ACC112 (cell line): ENCODE measurements around the gene FASN.
A peak's percentile ranks its signal among the peaks of the same experiment; 100 is the strongest.

ENCODE experiments used
- H2AFZ ChIP-seq: fragments of 200-600 bp; sonication (generic); one replicate; pipeline ENCODE4 v1.6.0; 2017; ENCODE audit warnings: antibody characterized with exemption, low read length; ENCODE audit not compliant: unreplicated experiment
- H3K27ac ChIP-seq: fragments of 200-600 bp; sonication (generic); 2 replicates; pipeline ENCODE4 v1.5.1; 2014; ENCODE audit warnings: low read depth, mild to moderate bottlenecking, antibody characterized with exemption, low read length, moderate library complexity
- H3K27me3 ChIP-seq: fragments of 200-600 bp; sonication (generic); 2 replicates; pipeline ENCODE4 v1.6.1; 2014; ENCODE audit warnings: mild to moderate bottlenecking, antibody characterized with exemption, low read length, moderate library complexity, mixed read lengths; ENCODE audit not compliant: insufficient read depth
- H3K36me3 ChIP-seq: fragments of 200-600 bp; sonication (generic); 2 replicates; pipeline ENCODE4 v1.6.1; 2016; ENCODE audit warnings: mild to moderate bottlenecking, antibody characterized with exemption, low read length, moderate library complexity, mixed read lengths; ENCODE audit not compliant: insufficient read depth
- H3K4me1 ChIP-seq: fragments of 200-600 bp; sonication (generic); one replicate; pipeline ENCODE4 v1.6.1; 2016; ENCODE audit warnings: low read length, mixed read lengths; ENCODE audit not compliant: insufficient read depth, unreplicated experiment, control insufficient read depth
- H3K4me3 ChIP-seq: fragments of 200-600 bp; sonication (generic); 2 replicates; pipeline ENCODE4 v1.5.1; 2014; ENCODE audit warnings: mild to moderate bottlenecking, low read depth, low read length
- H3K79me2 ChIP-seq: fragments of 200-600 bp; sonication (generic); one replicate; pipeline ENCODE4 v1.6.0; 2016; ENCODE audit warnings: low read length; ENCODE audit not compliant: control insufficient read depth, unreplicated experiment, insufficient read depth

Gene FASN

DNA sequence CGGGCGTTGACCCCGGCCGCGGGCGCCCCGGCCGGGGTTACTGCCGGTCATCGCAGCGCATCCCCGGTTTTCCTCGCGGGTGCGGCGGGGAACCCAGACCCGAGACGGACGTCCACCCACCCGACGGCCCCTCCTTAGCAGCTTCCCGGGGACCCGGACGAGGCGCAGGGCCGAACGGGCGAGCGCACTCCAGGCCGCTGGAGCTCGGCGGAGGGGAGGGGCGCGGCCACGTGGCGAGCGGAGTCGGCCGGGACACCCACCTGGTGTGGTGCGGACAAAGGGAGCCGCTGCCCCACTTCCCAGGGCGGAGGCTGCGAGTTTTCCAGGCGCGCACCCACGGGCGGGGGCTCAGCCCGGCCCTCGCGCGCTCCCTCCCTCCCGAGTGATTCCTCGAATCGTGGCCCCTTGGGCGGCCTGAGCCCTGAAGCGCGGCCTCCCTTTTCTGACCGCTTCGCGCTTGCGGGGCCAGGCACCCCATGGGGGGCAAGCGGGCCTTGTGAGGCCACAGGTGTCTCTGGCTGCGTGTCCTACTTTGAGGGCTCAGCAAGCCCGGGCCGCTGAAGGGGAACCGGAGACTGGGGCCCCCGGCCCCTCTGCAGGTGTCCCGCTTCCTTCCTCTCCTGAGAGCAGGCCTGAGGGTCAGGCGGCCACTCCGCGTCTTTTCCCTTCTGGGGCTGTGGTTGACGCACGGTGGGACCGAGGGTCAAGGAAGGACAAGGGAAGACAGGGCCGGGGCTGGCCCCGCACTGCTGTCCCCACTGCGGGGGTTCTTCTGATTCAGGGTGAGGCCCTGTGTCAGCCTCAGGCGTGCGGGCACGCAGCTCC is 1.1 kb upstream of the FASN start:
- Histone ChIP-seq H3K4me1 (peaks cover 16% of the 10 kb centered on the region), H3K27me3 (no peaks in the 10 kb centered on the region), H3K79me2 (peaks cover 23% of the 10 kb centered on the region), H3K4me3 (peak overlapping the region; percentile 83), H2AFZ (no peak overlapping the region), H3K36me3 (peaks cover 5% of the 10 kb centered on the region; the same call in 1 of the 2 replicates), H3K27ac (peak overlapping the region; percentile 56)

- H3K36me3 ChIP-seq: peaks cover 8% of the 10 kb centered on the region; the same call in 1 of the 2 replicates
- peaks cover 16% of the 10 kb centered on the region for H3K4me1 ChIP-seq
- H3K79me2 ChIP-seq: peaks cover 25% of the 10 kb centered on the region
- peak overlapping the region; percentile 49 for H2AFZ ChIP-seq
- H3K27me3 ChIP-seq: no peaks in the 10 kb centered on the region
- H3K4me3 ChIP-seq: peak overlapping the region; percentile 83
- H3K27ac ChIP-seq: peak overlapping the region; percentile 73
These were observed 192 bp downstream of the FASN start for GRCh38 chr17:82097919-82098168.

DNA sequence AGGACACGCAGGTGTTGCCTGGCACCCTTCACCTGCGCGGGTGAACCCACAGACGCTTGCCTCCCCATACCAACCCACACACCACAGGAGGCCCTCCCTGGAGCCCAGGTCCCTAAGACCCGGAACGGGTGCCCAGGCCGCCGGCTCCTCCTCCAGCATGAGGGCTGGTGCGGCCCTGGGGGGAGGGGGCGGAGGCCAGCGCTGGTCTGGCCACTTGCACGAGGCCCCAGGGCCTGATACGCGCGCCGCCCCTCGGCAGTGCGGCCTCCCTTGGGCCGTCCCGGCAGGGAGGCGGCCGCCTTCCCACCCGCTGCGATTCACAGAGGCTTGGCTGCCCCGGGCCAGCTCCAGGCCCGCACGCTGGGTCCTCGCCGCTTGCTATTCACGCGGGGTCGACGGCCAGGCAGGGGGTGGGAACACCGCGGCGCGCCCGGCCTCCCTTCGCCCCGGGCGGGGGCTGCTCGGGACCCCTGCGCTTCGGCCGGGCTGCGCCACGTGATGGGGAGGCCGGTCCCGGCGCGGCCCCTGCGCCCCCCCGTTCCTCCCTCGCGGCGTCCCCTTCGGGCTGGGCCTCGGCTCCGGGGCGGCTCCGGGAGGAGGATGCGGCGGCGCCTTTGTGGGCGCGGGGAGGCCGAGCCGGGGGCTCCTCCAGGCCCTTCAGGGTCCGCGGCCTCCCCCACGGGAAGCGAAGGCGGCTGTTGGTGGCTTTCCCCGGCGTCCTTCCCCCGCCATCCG is 685 bp downstream of the FASN start:
- peaks cover 16% of the 10 kb centered on the region for H3K4me1 ChIP-seq
- no peaks in the 10 kb centered on the region for H3K27me3 ChIP-seq
- peak overlapping the region; percentile 49 for H2AFZ ChIP-seq
- peaks cover 25% of the 10 kb centered on the region for H3K79me2 ChIP-seq
- peak overlapping the region; percentile 83 for H3K4me3 ChIP-seq
- H3K36me3 ChIP-seq: peaks cover 11% of the 10 kb centered on the region; the same call in 1 of the 2 replicates
- peak overlapping the region; percentile 73 for H3K27ac ChIP-seq

GRCh38 chr17:82096709-82097183 is 1.3 kb downstream of the FASN start:
- Histone ChIP-seq H3K79me2 (peaks cover 25% of the 10 kb centered on the region), H3K4me3 (peak overlapping the region; percentile 83), H2AFZ (no peak overlapping the region), H3K27ac (no peak overlapping the region), H3K27me3 (no peaks in the 10 kb centered on the region), H3K36me3 (peaks cover 11% of the 10 kb centered on the region; the same call in 1 of the 2 replicates), H3K4me1 (peaks cover 16% of the 10 kb centered on the region)

DNA sequence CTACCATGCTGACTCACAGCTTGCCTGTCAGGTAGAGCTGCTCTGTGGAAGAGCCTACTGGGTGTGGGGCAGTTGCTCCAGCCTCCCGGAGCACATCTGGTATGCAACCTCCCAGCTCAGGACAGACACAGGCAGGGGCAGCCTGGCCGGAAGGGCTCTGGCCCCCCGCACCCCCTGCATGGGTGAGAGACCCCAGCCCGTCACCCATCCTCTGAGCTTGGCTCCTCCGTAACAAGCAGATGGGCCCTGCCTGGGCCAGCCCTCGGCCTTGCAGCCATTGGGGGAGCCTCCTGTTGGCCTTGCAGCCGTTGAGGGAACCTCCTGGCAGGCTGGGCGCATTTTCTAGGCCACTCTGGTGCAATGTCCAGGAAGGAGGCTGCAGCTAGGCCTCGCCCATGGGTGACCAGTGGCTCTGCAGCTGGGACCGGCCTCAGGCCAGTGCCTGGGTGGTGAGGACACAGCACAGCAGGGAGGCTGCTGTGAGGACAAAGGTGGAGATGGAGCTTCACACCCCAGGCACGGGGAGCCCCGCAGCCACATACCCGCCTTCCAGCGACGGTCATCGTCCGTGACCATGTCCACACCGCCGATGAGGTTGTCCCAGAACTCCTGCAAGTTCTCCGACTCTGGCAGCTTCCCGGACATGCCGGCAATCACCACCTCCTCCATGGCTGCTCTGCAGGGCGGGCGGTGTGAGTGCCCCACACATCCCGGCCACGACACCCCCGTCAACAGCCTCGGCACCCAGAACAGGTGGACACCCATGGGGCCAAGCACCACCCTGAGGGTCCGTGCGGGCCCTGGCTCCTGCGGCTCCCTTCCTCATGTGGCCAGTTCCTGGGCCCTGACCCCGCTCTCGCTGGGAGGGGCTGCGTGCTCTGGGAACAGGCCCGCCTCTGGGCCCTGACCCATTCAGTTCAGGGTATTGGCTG is 2.0 kb downstream of the FASN start:
- H3K79me2 ChIP-seq: peaks cover 25% of the 10 kb centered on the region
- H3K4me1 ChIP-seq: peaks cover 16% of the 10 kb centered on the region
- H3K4me3 ChIP-seq: peak overlapping the region; percentile 83
- H2AFZ ChIP-seq: no peak overlapping the region
- H3K27me3 ChIP-seq: no peaks in the 10 kb centered on the region
- no peak overlapping the region for H3K27ac ChIP-seq
- peaks cover 11% of the 10 kb centered on the region; the same call in 1 of the 2 replicates for H3K36me3 ChIP-seq

- H3K4me3 ChIP-seq: no peak overlapping the region
These were observed 2.9 kb downstream of the FASN start for GRCh38 chr17:82094931-82095776.

GRCh38 chr17:82092995-82093751 is 4.9 kb downstream of the FASN start:
- Histone ChIP-seq H3K4me1 (peaks cover 11% of the 10 kb centered on the region), H3K36me3 (peaks cover 14% of the 10 kb centered on the region; the same call in 1 of the 2 replicates), H3K27me3 (no peaks in the 10 kb centered on the region), H2AFZ (no peak overlapping the region), H3K4me3 (no peak overlapping the region), H3K79me2 (peaks cover 25% of the 10 kb centered on the region), H3K27ac (no peak overlapping the region)

More at GRCh38 chr17:82094931-82095776, 2.9 kb downstream of the FASN start:
- H2AFZ ChIP-seq: no peak overlapping the region
- peaks cover 25% of the 10 kb centered on the region for H3K79me2 ChIP-seq
- peaks cover 16% of the 10 kb centered on the region for H3K4me1 ChIP-seq
- H3K27ac ChIP-seq: no peak overlapping the region
- no peaks in the 10 kb centered on the region for H3K27me3 ChIP-seq
- H3K36me3 ChIP-seq: peaks cover 13% of the 10 kb centered on the region; the same call in 1 of the 2 replicates

- H3K36me3 ChIP-seq: peaks cover 16% of the 10 kb centered on the region; the same call in 1 of the 2 replicates
- H2AFZ ChIP-seq: no peak overlapping the region
- H3K27ac ChIP-seq: no peak overlapping the region
- H3K4me1 ChIP-seq: peaks cover 11% of the 10 kb centered on the region
- no peaks in the 10 kb centered on the region for H3K27me3 ChIP-seq
- peaks cover 25% of the 10 kb centered on the region for H3K79me2 ChIP-seq
- H3K4me3 ChIP-seq: no peak overlapping the region
These were observed 5.4 kb downstream of the FASN start for GRCh38 chr17:82092628-82092994.

GRCh38 chr17:82092094-82092586 is 5.9 kb downstream of the FASN start:
- Histone ChIP-seq H2AFZ (no peak overlapping the region), H3K4me1 (peaks cover 11% of the 10 kb centered on the region), H3K27ac (no peak overlapping the region), H3K79me2 (peaks cover 24% of the 10 kb centered on the region), H3K36me3 (peaks cover 20% of the 10 kb centered on the region; the same call in 1 of the 2 replicates), H3K27me3 (no peaks in the 10 kb centered on the region), H3K4me3 (no peak overlapping the region)
